HFFc6 (cell line): ENCODE data around the gene PARD3. TPM values are rescaled to one million over a fixed set of nuclear protein-coding genes. Genes with fewer than 3 reads are reported as not detected.

Experiments
- DNase-seq: peaks from one replicate; pipeline ENCODE4 v3.0.0-alpha.2; 2018
- H3K27ac Mint-ChIP-seq: 2 replicates; pipeline ENCODE4 v1.8.0; 2020; ENCODE audit warnings: mild to moderate bottlenecking, mixed read lengths
- H3K27me3 Mint-ChIP-seq: 2 replicates; pipeline ENCODE4 v1.8.0; 2021; ENCODE audit warnings: mild to moderate bottlenecking, moderate library complexity, mixed read lengths; ENCODE audit not compliant: insufficient read depth
- H3K36me3 Mint-ChIP-seq: 2 replicates; pipeline ENCODE4 v1.8.0; 2021; ENCODE audit warnings: low read depth, mixed read lengths
- H3K4me1 Mint-ChIP-seq: 2 replicates; pipeline ENCODE4 v1.8.0; 2020; ENCODE audit warnings: low read depth, mixed read lengths
- H3K4me3 Mint-ChIP-seq: 2 replicates; pipeline ENCODE4 v1.8.0; 2020; ENCODE audit warnings: mild to moderate bottlenecking, moderate library complexity, mixed read lengths
- H3K9me3 Mint-ChIP-seq: 2 replicates; pipeline ENCODE4 v1.8.0; 2020; ENCODE audit warnings: mild to moderate bottlenecking, mixed read lengths
- total RNA-seq, 6 experiments: library from RNA; stranded (reverse); fragmentation: NEBNext Ultra II Directional; extraction: Animal tissue kit (Norgen Biotek cat#: 25700); gene quantifications; 2 replicates in 1 of 6; 3 replicates in 5 of 6; pipeline ENCODE4 v1.2.3, GENCODE V29; 2021
- TF ChIP-seq, protein P1 (sequence below): fragments of 200-600 bp; sonication (generic); IDR thresholded peaks from 2 replicates; pipeline ENCODE4 v1.5.0; 2021; ENCODE audit warnings: antibody characterized with exemption, mild to moderate bottlenecking

Gene PARD3
- total RNA-seq, 6 experiments from 2014 or later = 19.9 to 24.3 (median 23.1) TPM

DNA sequence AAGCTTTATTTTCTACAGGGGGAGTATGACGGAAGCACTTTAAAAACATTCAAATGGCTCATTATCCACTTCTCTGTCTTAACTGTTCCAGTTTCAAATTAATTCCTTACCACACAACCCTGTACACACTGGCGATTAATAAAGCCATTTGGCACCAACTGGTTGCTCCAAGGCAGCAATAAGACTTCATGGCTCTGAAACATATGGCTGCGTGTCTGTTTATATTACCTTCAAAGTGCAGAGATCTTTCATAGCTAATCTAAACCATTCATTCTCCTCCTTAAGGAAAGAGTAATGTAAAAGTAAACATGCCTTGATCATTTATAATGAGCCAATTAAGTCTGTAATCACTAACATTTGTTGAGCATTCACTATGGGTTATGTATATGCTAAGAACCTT, 325.7 kb downstream of the PARD3 start:
- TF ChIP-seq, protein P1, sequence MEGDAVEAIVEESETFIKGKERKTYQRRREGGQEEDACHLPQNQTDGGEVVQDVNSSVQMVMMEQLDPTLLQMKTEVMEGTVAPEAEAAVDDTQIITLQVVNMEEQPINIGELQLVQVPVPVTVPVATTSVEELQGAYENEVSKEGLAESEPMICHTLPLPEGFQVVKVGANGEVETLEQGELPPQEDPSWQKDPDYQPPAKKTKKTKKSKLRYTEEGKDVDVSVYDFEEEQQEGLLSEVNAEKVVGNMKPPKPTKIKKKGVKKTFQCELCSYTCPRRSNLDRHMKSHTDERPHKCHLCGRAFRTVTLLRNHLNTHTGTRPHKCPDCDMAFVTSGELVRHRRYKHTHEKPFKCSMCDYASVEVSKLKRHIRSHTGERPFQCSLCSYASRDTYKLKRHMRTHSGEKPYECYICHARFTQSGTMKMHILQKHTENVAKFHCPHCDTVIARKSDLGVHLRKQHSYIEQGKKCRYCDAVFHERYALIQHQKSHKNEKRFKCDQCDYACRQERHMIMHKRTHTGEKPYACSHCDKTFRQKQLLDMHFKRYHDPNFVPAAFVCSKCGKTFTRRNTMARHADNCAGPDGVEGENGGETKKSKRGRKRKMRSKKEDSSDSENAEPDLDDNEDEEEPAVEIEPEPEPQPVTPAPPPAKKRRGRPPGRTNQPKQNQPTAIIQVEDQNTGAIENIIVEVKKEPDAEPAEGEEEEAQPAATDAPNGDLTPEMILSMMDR = no peak
- no peak overlapping the region for H3K27ac Mint-ChIP-seq
- no peak overlapping the region for H3K4me3 Mint-ChIP-seq
- peaks cover 17% of the 10 kb centered on the region for H3K4me1 Mint-ChIP-seq
- no peaks in the 10 kb centered on the region for H3K9me3 Mint-ChIP-seq
- peaks cover 1% of the 10 kb centered on the region; the same call in 1 of the 2 replicates for H3K27me3 Mint-ChIP-seq
- no peaks in the 10 kb centered on the region for H3K36me3 Mint-ChIP-seq
- no peak for DNase-seq

DNA sequence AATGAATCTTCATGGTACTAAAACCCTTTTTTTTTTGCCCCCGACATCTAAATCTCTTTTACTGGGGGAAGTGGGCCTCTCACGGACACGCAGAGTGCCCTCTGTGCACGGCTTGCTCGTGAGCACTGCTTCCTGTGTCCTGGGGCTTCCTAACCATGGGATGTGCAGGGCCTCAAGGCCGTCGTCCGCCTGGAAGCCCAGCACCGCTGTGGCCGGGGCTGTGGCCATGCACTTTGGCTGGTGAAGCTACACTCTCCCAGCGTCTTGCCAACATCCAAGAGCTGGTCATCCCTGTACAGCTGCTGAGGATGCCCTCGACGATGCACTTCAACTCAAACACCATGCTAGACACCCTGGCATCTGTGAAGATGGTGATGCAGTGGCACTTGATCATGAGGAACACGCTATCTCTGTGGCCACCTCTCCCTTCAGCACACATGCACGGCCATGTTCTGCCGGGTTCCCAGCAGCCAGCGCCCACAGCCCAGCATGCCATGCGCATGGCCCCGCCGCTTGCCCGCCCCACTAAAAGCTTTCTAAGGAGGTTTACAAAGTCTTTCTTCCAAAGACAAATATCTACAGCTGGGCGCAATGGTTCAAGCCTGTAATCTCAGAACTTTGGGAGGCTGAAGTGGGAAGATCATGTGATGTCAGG, 326.5 kb downstream of the PARD3 start:
- Mint-ChIP-seq H3K36me3 (no peaks in the 10 kb centered on the region), H3K27ac (no peak overlapping the region), H3K27me3 (peaks cover 1% of the 10 kb centered on the region; the same call in 1 of the 2 replicates), H3K4me1 (peaks cover 17% of the 10 kb centered on the region), H3K9me3 (no peaks in the 10 kb centered on the region), H3K4me3 (no peak overlapping the region)
- TF ChIP-seq, protein P1 = no peak
- no peak for DNase-seq

DNA sequence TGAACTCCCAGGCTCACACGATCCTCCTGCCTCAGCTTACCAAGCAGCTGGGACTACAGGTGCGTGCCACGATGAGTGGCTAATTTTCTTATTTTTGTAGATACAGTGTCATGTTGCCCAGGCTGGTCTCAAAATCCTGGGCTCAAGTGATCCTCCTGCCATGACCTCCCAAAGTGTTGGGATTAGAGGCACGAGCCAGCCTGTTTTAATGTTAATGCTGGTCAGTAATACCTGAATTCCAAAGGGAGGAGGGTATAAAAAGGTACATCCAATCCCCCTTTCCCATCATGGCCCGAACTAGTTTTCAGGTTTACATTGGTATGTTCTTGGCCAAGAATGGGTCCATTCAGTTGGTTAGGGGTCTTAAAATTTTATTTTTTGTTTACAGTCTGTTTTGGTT, 329.1 kb downstream of the PARD3 start:
- Mint-ChIP-seq H3K27ac (no peak overlapping the region), H3K9me3 (no peaks in the 10 kb centered on the region), H3K27me3 (peaks cover 1% of the 10 kb centered on the region), H3K4me3 (no peak overlapping the region), H3K4me1 (peaks cover 17% of the 10 kb centered on the region), H3K36me3 (no peaks in the 10 kb centered on the region)
- no peak for DNase-seq
- TF ChIP-seq, protein P1 = no peak

DNA sequence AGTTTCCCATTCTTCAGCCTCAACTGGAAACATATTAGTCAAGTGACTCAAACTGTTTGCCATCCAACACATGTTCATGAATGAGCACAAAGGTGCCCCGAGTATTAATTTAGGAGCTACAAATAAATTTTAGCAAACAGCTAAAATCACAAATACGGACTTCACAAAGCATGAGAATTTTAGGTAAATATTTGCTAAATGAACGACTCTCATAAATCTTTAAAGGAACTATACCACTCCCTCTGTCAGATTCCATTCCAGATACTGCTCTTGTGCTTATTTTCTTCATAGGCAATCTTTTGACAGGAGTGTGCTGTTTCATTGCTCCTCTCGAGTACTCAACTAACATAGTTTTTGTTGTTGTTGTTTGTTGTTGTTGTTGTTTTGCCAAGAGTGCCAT, 330.9 kb downstream of the PARD3 start:
- Mint-ChIP-seq H3K4me1 (peaks cover under 1% of the 10 kb centered on the region), H3K4me3 (no peak overlapping the region), H3K36me3 (no peaks in the 10 kb centered on the region), H3K27me3 (peaks cover 1% of the 10 kb centered on the region), H3K9me3 (no peaks in the 10 kb centered on the region), H3K27ac (no peak overlapping the region)
- no peak for DNase-seq
- TF ChIP-seq, protein P1 = no peak

DNA sequence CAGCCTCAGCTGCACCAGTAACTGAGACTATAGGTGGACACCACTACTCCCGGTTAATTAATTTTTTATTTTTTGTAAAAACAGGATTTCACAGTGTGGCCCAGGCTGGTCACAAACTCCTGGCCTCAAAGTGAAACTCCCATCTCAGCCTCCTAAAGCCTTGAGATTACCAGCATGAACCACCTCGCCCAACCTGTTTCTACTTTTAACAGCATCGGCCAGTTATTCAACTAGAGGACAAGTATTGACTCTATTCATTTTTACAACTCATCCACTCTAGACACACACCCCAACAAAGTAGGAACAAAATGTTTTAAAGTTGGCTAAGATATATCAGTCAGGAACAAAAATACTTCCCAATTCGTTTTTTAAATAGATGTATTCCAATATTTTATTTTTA, 334.8 kb downstream of the PARD3 start:
- no peaks in the 10 kb centered on the region for H3K36me3 Mint-ChIP-seq
- H3K9me3 Mint-ChIP-seq = no peaks in the 10 kb centered on the region
- H3K4me3 Mint-ChIP-seq = no peak overlapping the region
- TF ChIP-seq, protein P1 = no peak
- H3K27me3 Mint-ChIP-seq = no peaks in the 10 kb centered on the region; the same call in 1 of the 2 replicates
- H3K4me1 Mint-ChIP-seq = peaks cover 5% of the 10 kb centered on the region
- no peak overlapping the region for H3K27ac Mint-ChIP-seq
- no peak for DNase-seq
